Karpas-422 (cell line): ENCODE data around the gene AKAP13. TPM values are rescaled to one million over a fixed set of nuclear protein-coding genes. Genes with fewer than 3 reads are reported as not detected.

Source experiments
- DNase-seq: peaks from one replicate; pipeline ENCODE4 v3.0.0-alpha.2; 2015
- H2AFZ ChIP-seq: fragments of 200-600 bp; sonication (generic); 2 replicates; pipeline ENCODE4 v1.6.1; 2014; ENCODE audit warnings: antibody characterized with exemption, low read length, mixed read lengths
- H3K27ac ChIP-seq: fragments of 200-600 bp; sonication (generic); 2 replicates; pipeline ENCODE4 v1.5.1; 2014; ENCODE audit warnings: mild to moderate bottlenecking, low read length, moderate library complexity
- H3K27me3 ChIP-seq: fragments of 200-600 bp; sonication (generic); 2 replicates; pipeline ENCODE4 v1.6.1; 2014; ENCODE audit warnings: low read length, mixed read lengths
- H3K36me3 ChIP-seq: fragments of 200-600 bp; sonication (generic); 2 replicates; pipeline ENCODE4 v1.6.1; 2014; ENCODE audit warnings: low read length, mixed read lengths; ENCODE audit not compliant: insufficient read depth
- H3K4me1 ChIP-seq: fragments of 200-600 bp; sonication (generic); 2 replicates; pipeline ENCODE4 v1.6.1; 2014; ENCODE audit warnings: mild to moderate bottlenecking, low read length, mixed read lengths
- H3K4me2 ChIP-seq: fragments of 200-600 bp; sonication (generic); 2 replicates; pipeline ENCODE4 v1.6.1; 2014; ENCODE audit warnings: low read length, low read depth, mild to moderate bottlenecking; ENCODE audit not compliant: poor library complexity, severe bottlenecking
- H3K4me3 ChIP-seq: fragments of 200-600 bp; sonication (generic); 2 replicates; pipeline ENCODE4 v1.5.1; 2014; ENCODE audit warnings: mild to moderate bottlenecking, antibody characterized with exemption, low read length, mixed read lengths
- H3K79me2 ChIP-seq: fragments of 200-600 bp; sonication (generic); 2 replicates; pipeline ENCODE4 v1.6.1; 2014; ENCODE audit warnings: mild to moderate bottlenecking, low read length, mixed read lengths
- H3K9ac ChIP-seq: fragments of 200-600 bp; sonication (generic); 2 replicates; pipeline ENCODE4 v1.6.0; 2014; ENCODE audit warnings: low read length
- H3K9me2 ChIP-seq: fragments of 200-600 bp; sonication (generic), shearing (Covaris generic); replicated peaks from 2 replicates; pipeline ENCODE4 v1.6.0; 2014; ENCODE audit warnings: mild to moderate bottlenecking, low read length, moderate library complexity; ENCODE audit not compliant: insufficient read depth
- H3K9me3 ChIP-seq: fragments of 300-700, 200-600 bp; sonication (generic); 2 replicates; pipeline ENCODE4 v1.6.1; 2014; ENCODE audit warnings: low read length, mixed read lengths
- H4K20me1 ChIP-seq: fragments of 200-600 bp; sonication (generic); 2 replicates; pipeline ENCODE4 v1.6.1; 2014; ENCODE audit warnings: mild to moderate bottlenecking, antibody characterized with exemption, low read length, low read depth; ENCODE audit not compliant: insufficient read depth
- total RNA-seq: library from RNA; depleted of rRNA; stranded (reverse); fragments of >200 nt; shearing (Covaris generic); gene quantifications from 2 replicates; pipeline ENCODE4 v1.2.3, GENCODE V29; 2014; ENCODE audit warnings: low replicate concordance

The AKAP13 gene
- total RNA-seq, 1 experiment from 2014 or later = 166 TPM

DNA sequence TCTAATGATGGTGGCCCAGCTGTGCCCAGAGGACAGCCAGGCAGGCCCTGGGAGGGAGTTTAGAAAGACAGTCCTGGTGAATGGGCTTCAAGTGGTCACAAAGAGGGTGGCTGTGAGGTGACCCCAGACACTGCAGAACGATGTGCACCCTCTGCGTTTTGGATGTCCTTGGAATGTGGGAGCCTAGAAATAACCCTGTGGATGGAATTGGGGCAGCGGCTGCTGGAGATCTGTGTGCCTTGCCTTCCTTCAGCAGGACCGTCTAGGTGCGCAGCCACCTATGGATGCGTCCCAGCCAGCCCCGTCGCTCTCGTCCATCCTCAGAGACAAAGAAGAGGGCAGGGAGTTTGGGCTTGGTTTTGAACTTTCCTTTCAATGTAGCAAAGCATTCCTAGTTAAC lies 367.8 kb downstream of the AKAP13 start:
- Histone ChIP-seq H3K4me1 (no peaks in the 10 kb centered on the region), H3K4me3 (no peak overlapping the region), H3K9me2 (no peaks in the 10 kb centered on the region), H3K79me2 (no peaks in the 10 kb centered on the region), H3K27me3 (no peaks in the 10 kb centered on the region), H3K9ac (no peak overlapping the region), H4K20me1 (no peaks in the 10 kb centered on the region; the same call in 1 of the 2 replicates), H3K36me3 (peaks cover 27% of the 10 kb centered on the region), H3K27ac (no peak overlapping the region), H3K4me2 (no peak overlapping the region), H3K9me3 (no peaks in the 10 kb centered on the region), H2AFZ (no peak overlapping the region)
- DNase-seq = no peak

DNA sequence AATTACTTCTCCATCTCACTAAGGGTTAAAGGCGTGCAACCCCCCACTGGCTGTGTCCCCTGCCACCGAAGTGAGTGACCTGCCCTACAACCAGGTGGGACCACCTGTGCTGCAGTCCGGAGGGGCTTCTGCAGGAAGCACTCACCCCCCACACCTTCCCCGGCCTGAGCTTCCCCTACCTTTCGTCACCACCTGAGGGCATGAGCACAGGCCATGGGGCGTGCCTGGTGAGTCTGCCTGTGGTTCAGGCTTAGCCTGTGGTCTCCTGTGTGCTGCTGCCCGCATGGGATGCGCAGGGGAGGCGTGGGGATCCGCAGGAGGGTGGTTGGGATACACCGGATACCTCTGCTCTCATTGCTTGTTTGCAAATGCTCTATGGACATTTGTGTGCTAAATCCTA lies 368.3 kb downstream of the AKAP13 start:
- Histone ChIP-seq H4K20me1 (no peaks in the 10 kb centered on the region; the same call in 1 of the 2 replicates), H3K4me1 (no peaks in the 10 kb centered on the region), H3K27ac (no peak overlapping the region), H3K27me3 (no peaks in the 10 kb centered on the region), H2AFZ (no peak overlapping the region), H3K4me3 (no peak overlapping the region), H3K9me3 (no peaks in the 10 kb centered on the region), H3K4me2 (no peak overlapping the region), H3K9me2 (no peaks in the 10 kb centered on the region), H3K9ac (no peak overlapping the region), H3K79me2 (no peaks in the 10 kb centered on the region), H3K36me3 (peaks cover 25% of the 10 kb centered on the region)
- no peak for DNase-seq

DNA sequence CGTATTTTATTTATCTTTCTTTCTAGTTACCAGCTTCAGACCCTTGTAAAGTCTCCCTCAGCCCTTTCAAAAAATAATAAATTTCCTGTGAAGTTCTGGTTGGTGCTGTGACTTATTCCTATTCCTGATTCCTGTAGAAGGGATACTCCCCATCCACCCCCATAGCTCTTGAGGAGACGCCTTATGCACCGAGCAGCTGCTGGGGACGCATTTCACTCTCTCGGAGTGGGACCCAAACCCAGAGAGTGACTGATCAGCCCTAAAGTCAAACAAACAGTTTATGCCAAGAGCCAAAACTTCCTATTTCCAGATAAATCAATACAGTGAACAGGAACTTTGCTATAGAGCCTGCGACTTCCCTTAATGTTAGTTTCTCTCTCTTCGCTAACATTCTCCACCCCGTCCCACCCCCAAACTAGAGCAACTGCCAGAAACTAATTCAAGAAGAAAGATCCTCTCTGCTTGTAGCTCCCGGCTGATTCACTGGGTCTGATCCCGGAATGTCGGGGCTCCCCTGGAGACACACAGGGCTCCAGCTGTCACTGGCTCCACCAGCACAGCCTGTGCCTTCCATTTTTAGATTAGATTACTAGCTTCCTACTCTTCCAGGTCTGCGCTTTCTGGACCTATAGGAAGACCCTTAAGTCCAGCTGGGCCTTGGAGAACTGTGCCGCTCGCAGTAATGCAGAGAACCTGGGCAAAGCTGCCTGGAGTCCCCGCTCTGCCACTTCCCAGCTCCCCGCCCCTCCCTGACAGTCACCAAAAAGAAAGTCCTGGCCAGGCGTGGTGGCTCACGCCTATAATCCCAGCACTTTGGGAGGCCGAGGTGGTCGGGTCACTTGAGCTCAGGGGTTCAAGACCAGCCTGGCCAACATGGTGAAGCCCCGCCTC lies 369.1 kb downstream of the AKAP13 start:
- H3K36me3 ChIP-seq = peaks cover 18% of the 10 kb centered on the region
- no peaks in the 10 kb centered on the region for H3K9me2 ChIP-seq
- no peak overlapping the region for H3K27ac ChIP-seq
- no peak for DNase-seq
- H3K27me3 ChIP-seq = no peaks in the 10 kb centered on the region
- no peak overlapping the region for H3K9ac ChIP-seq
- no peaks in the 10 kb centered on the region for H3K4me1 ChIP-seq
- H3K9me3 ChIP-seq = no peaks in the 10 kb centered on the region
- no peak overlapping the region for H2AFZ ChIP-seq
- H3K79me2 ChIP-seq = no peaks in the 10 kb centered on the region
- no peak overlapping the region for H3K4me2 ChIP-seq
- no peak overlapping the region for H3K4me3 ChIP-seq
- H4K20me1 ChIP-seq = no peaks in the 10 kb centered on the region; the same call in 1 of the 2 replicates

DNA sequence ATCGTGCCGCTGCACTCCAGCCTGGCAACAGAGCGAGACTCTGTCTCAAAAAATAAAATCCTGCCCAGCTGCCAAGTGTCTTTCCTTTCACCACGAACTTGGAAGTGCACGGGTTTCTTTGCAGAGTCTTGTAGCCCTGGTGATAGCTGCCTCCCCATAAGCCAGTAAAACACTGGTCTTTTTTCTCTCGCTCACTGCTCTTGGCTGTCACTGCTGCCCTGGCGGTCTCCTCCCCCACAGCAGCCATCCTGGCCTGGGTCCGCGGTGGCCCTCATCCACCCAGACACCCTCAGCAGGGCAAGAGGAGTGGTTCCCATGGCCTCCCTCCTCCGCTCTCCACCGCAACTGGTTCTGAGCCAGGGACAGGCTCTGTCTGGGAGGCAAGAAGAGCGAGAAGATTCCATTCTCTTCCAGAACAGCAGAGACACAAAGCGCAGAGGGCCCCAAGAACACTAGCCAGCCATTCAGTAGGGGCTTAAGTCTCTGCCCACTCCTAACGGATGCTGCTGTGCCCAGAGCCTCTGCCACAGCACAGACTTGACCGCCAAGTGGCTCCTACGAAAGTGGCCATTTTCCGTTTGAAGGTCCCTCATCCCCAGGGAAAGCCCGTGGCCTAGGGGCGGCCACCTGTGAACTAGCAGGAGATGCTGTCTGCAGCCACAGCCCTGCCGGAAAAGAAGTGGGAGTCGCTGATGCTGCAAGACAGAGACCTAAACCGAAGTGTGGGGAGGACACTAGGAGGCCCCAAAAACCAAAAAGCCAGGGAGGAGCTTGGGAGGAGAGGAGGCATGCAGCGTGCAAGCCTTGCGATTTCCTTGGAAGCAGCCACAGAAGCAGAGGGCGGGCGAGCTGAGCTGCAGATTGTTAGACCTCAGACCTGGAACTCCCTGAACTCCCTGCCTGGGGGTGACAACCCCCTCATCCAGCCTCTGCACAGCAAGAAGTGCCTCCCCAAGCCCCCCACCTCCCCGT lies 370.2 kb downstream of the AKAP13 start:
- no peaks in the 10 kb centered on the region for H3K79me2 ChIP-seq
- H3K36me3 ChIP-seq = peaks cover 10% of the 10 kb centered on the region
- DNase-seq = no peak
- no peak overlapping the region for H3K9ac ChIP-seq
- no peak overlapping the region for H3K4me2 ChIP-seq
- H2AFZ ChIP-seq = no peak overlapping the region
- H3K4me3 ChIP-seq = no peak overlapping the region
- no peaks in the 10 kb centered on the region for H3K9me2 ChIP-seq
- H4K20me1 ChIP-seq = no peaks in the 10 kb centered on the region; the same call in 1 of the 2 replicates
- H3K9me3 ChIP-seq = no peaks in the 10 kb centered on the region
- no peak overlapping the region for H3K27ac ChIP-seq
- no peaks in the 10 kb centered on the region for H3K4me1 ChIP-seq
- no peaks in the 10 kb centered on the region for H3K27me3 ChIP-seq

DNA sequence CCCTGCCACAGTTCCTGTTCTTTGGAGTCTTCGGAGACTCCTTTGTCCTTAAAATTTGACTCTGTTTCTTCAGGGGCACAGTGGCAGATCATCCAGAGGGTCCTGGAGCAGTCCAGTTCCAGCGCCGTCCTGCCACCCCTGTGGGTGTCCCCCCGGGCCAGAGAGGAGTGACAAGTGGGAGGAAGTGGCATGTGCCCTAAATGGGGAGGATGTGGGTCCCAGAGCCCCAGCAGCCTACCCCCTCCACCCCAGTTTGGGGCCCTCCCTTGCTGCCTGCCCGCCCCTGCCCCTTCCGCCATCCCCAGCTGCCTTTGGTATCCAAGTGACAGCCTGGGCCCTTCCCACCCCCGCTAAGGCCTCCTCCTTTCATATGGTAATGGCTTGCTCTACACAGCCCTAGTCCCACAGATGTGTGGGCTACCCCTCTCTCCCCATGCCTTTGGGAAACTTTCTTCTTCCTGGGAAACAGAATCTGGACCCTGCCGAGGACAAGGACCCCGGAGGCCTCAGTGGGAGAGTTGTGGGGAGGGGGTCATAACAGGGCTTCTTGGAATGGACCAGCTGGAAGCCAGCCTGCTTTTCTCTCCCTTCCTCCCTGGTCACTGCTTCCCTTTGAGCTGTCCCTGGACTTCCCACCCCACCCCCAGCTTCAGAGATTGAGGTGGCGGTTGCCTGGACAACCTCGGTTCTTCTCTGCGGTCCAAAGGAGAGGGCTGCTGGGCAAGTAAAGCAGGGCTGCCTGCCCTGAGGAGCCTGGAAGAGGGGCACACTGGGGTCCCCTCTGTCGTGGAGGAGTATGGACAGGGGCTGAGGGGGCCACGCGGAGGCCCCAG lies 371.1 kb downstream of the AKAP13 start:
- no peak overlapping the region for H2AFZ ChIP-seq
- no peaks in the 10 kb centered on the region for H4K20me1 ChIP-seq
- H3K79me2 ChIP-seq = no peaks in the 10 kb centered on the region
- H3K4me2 ChIP-seq = no peak overlapping the region
- H3K9me3 ChIP-seq = no peaks in the 10 kb centered on the region
- no peaks in the 10 kb centered on the region for H3K9me2 ChIP-seq
- H3K9ac ChIP-seq = no peak overlapping the region
- DNase-seq = no peak
- H3K4me1 ChIP-seq = no peaks in the 10 kb centered on the region
- H3K36me3 ChIP-seq = peaks cover 4% of the 10 kb centered on the region
- no peak overlapping the region for H3K27ac ChIP-seq
- H3K4me3 ChIP-seq = no peak overlapping the region
- no peaks in the 10 kb centered on the region for H3K27me3 ChIP-seq

DNA sequence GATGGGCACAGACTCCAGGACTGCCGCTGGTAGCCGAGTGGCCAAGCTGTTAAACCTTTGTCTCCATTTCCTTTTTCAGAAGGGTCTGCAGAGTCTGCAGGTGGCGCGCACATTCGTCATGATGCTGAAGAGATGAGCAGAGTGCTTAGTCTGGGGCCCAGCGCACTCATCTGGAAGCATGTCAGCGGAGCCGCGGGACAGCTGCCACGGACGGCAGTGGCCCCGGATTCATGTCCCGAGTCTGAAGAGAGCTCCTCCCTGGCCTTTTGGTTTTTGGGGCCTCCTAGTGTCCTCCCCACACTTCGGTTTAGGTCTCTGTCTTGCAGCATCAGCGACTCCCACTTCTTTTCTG lies 371.7 kb downstream of the AKAP13 start:
- H3K4me3 ChIP-seq = no peak overlapping the region
- no peak for DNase-seq
- H3K36me3 ChIP-seq = peaks cover 3% of the 10 kb centered on the region
- H3K4me2 ChIP-seq = no peak overlapping the region
- no peaks in the 10 kb centered on the region for H3K9me2 ChIP-seq
- no peak overlapping the region for H3K9ac ChIP-seq
- H3K4me1 ChIP-seq = no peaks in the 10 kb centered on the region
- H3K27me3 ChIP-seq = no peaks in the 10 kb centered on the region
- H3K27ac ChIP-seq = no peak overlapping the region
- H2AFZ ChIP-seq = no peak overlapping the region
- H3K9me3 ChIP-seq = no peaks in the 10 kb centered on the region
- no peaks in the 10 kb centered on the region for H3K79me2 ChIP-seq
- no peaks in the 10 kb centered on the region for H4K20me1 ChIP-seq

DNA sequence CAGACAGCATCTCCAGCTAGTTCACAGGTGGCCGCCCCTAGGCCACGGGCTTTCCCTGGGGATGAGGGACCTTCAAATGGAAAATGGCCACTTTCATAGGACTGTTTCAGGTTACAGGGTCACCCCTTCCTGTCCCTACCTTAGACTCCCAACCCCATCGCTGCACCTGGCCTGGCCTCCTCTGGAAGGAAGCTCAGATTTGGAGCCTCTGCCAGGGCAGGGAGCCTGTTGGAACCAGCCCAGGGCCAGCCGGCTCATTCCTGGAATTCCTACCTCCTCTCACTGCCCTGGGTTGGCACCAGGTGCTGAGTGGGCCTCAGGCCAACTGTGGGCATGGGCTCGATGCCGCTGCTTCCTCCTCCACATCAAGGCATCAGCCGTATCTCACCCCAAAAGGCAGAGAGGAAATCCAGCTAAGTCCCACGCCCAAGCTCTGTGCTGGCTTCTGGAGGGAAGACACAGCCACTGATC lies 372.1 kb downstream of the AKAP13 start:
- Histone ChIP-seq H3K9me2 (no peaks in the 10 kb centered on the region), H3K27ac (no peak overlapping the region), H3K9ac (no peak overlapping the region), H3K79me2 (no peaks in the 10 kb centered on the region), H3K36me3 (no peaks in the 10 kb centered on the region; the same call in none of the 2 replicates), H3K4me3 (no peak overlapping the region), H3K9me3 (no peaks in the 10 kb centered on the region), H3K4me2 (no peak overlapping the region), H4K20me1 (no peaks in the 10 kb centered on the region), H3K4me1 (no peaks in the 10 kb centered on the region), H2AFZ (no peak overlapping the region), H3K27me3 (no peaks in the 10 kb centered on the region)
- DNase-seq = no peak
